SK-N-SH (cell line): Measurements from ENCODE around the gene SMIM14. TPM values are rescaled to one million over a fixed set of nuclear protein-coding genes. Genes with fewer than 3 reads are reported as not detected.

Experiments
- CTCF ChIA-PET: fragments of 300-600, 350-600 bp; formaldehyde crosslinking; extraction: SDS; loops from one replicate; lab custom pipeline; 2021; lab: Yijun Ruan, JAX
- POLR2A ChIA-PET: fragments of 350-600 bp; sonication (Branson Sonifier 250); formaldehyde crosslinking; extraction: SDS; loops from one replicate; lab custom pipeline; 2020; ENCODE audit warnings: antibody characterized with exemption, inconsistent platforms; lab: Yijun Ruan, JAX
- DNase-seq: peaks from one replicate; pipeline ENCODE4 v3.0.0; 2012
- H2AFZ ChIP-seq: fragments of 200-600 bp; sonication (generic); 2 replicates; pipeline ENCODE4 v1.8.1; 2016; ENCODE audit warnings: antibody characterized with exemption, mild to moderate bottlenecking, low read depth
- H3F3A ChIP-seq: fragments of 200-600 bp; sonication (generic); replicated peaks from 2 replicates; pipeline ENCODE3; 2016; ENCODE audit warnings: antibody characterized with exemption, mild to moderate bottlenecking; ENCODE audit not compliant: insufficient read depth
- H3K27ac ChIP-seq, 2 experiments: fragments of 200-500 bp in 1 of 2; fragments of 200-600 bp in 1 of 2; sonication (Bioruptor generic) in 1 of 2; sonication (generic), shearing (Covaris generic) in 1 of 2; 2 replicates each; pipeline versions ENCODE4 v1.5.1 to v1.6.1; 2014 to 2016; ENCODE audit warnings: low read depth in 2 of 2, inconsistent platforms in 1 of 2, low read length in 1 of 2, mild to moderate bottlenecking in 1 of 2, mixed read lengths in 1 of 2
- H3K27me3 ChIP-seq: fragments of 200-600 bp; sonication (generic), shearing (Covaris generic); 2 replicates; pipeline ENCODE4 v1.6.1; 2016; ENCODE audit warnings: mixed run types; ENCODE audit not compliant: insufficient read depth
- H3K36me3 ChIP-seq, 2 experiments: fragments of 200-500 bp in 1 of 2; fragments of 200-600 bp in 1 of 2; sonication (Bioruptor generic) in 1 of 2; sonication (generic) in 1 of 2; replicated peaks in 1 of 2; 2 replicates each; pipeline versions ENCODE3 to v1.5.1; 2014 to 2016; ENCODE audit warnings: low read length in 1 of 2, mild to moderate bottlenecking in 1 of 2; ENCODE audit not compliant: insufficient read depth in 2 of 2, control insufficient read depth in 1 of 2
- H3K4me1 ChIP-seq, 2 experiments: fragments of 200-500 bp in 1 of 2; fragments of 200-600 bp in 1 of 2; sonication (Bioruptor generic) in 1 of 2; sonication (generic), shearing (Covaris generic) in 1 of 2; 2 replicates each; pipeline versions ENCODE4 v1.5.1 to v1.6.1; 2014 to 2016; ENCODE audit warnings: low read depth in 1 of 2, low read length in 1 of 2, mixed run types in 1 of 2; ENCODE audit not compliant: insufficient read depth in 2 of 2, control insufficient read depth in 1 of 2
- H3K4me2 ChIP-seq: fragments of 200-600 bp; sonication (generic), shearing (Covaris generic); 2 replicates; pipeline ENCODE4 v1.6.1; 2017; ENCODE audit warnings: mixed run types
- H3K4me3 ChIP-seq, 2 experiments: fragments of 200-500 bp in 1 of 2; fragments of 200-600 bp in 1 of 2; sonication (Bioruptor generic) in 1 of 2; sonication (generic), shearing (Covaris generic) in 1 of 2; 2 replicates each; pipeline versions ENCODE4 v1.5.1 to v1.8.1; 2014 to 2016; ENCODE audit warnings: low read depth in 2 of 2, inconsistent platforms in 1 of 2, low read length in 1 of 2, mild to moderate bottlenecking in 1 of 2, mixed read lengths in 1 of 2, moderate library complexity in 1 of 2
- H3K79me2 ChIP-seq: fragments of 200-600 bp; sonication (generic); 2 replicates; pipeline ENCODE4 v1.8.1; 2017; ENCODE audit warnings: mild to moderate bottlenecking; ENCODE audit not compliant: insufficient read depth
- H3K9ac ChIP-seq: fragments of 200-600 bp; sonication (generic); 2 replicates; pipeline ENCODE4 v1.6.1; 2017; ENCODE audit warnings: mixed run types
- H3K9me2 ChIP-seq: fragments of 200-600 bp; sonication (generic); 2 replicates; pipeline ENCODE4 v1.6.1; 2017; ENCODE audit warnings: mixed run types
- H3K9me3 ChIP-seq: fragments of 200-600 bp; sonication (generic); 2 replicates; pipeline ENCODE4 v1.6.1; 2017; ENCODE audit warnings: mixed run types, mild to moderate bottlenecking, moderate library complexity
- H4K20me1 ChIP-seq: fragments of 200-600 bp; sonication (generic); 2 replicates; pipeline ENCODE4 v1.6.1; 2017; ENCODE audit warnings: mild to moderate bottlenecking, mixed run types; ENCODE audit not compliant: insufficient read depth
- CTCF ChIP-seq: fragments of 200-600 bp; sonication (generic); IDR thresholded peaks from 2 replicates; pipeline ENCODE4 v1.6.1; 2017; ENCODE audit warnings: antibody characterized with exemption, mild to moderate bottlenecking, moderate library complexity
- EZH2phosphoT487 ChIP-seq: fragments of 200-600 bp; sonication (generic); IDR thresholded peaks from 2 replicates; pipeline ENCODE4 v1.6.1; 2017; ENCODE audit warnings: low read depth, mixed run types, mild to moderate bottlenecking, antibody characterized with exemption, moderate library complexity, borderline replicate concordance
- FOXM1 ChIP-seq: IDR thresholded peaks from 2 replicates; pipeline ENCODE4 v1.4.0; 2012; ENCODE audit warnings: low read depth, mild to moderate bottlenecking
- JUND ChIP-seq: IDR thresholded peaks from 2 replicates; pipeline ENCODE4 v1.4.0; 2012
- MEF2A ChIP-seq: IDR thresholded peaks from 2 replicates; pipeline ENCODE4 v1.4.0; 2012; ENCODE audit warnings: low read depth, borderline replicate concordance
- MXI1 ChIP-seq: IDR thresholded peaks from 2 replicates; pipeline ENCODE4 v1.6.1; 2012; ENCODE audit warnings: mild to moderate bottlenecking, low read depth, low read length, improper control_type of control experiment
- NRF1 ChIP-seq: IDR thresholded peaks from 2 replicates; pipeline ENCODE4 v1.6.1; 2012; ENCODE audit warnings: low read depth, mild to moderate bottlenecking, low read length
- POLR2AphosphoS5 ChIP-seq: IDR thresholded peaks from 2 replicates; pipeline ENCODE4 v1.6.1; 2012; ENCODE audit warnings: low read depth, low read length
- REST ChIP-seq: IDR thresholded peaks from 2 replicates; pipeline ENCODE4 v1.6.1; 2012; ENCODE audit warnings: mild to moderate bottlenecking, low read depth, low read length, moderate library complexity
- SIN3A ChIP-seq: IDR thresholded peaks from 2 replicates; pipeline ENCODE4 v1.6.1; 2012; ENCODE audit warnings: low read depth, mild to moderate bottlenecking, low read length, moderate library complexity, borderline replicate concordance
- WGBS: methylation state at CpG from one replicate; pipeline ENCODE4 v1.1.6; 2017; ENCODE audit warnings: low lambda C conversion rate; 5-methylcytosine and 5-hydroxymethylcytosine counted together
- polyA plus RNA-seq, 3 experiments: library from polyadenylated mRNA; depleted of rRNA; stranded (reverse); fragments of >200 nt; gene quantifications; 2 replicates each; pipeline ENCODE4 v1.2.3, GENCODE V29; 2012

The SMIM14 gene
- polyA plus RNA-seq, 1 of the 3 experiments (the other 2 are of a cell fraction), result 12.6 TPM

GRCh38 chr4:39660757-39661156 lies 22.1 kb upstream of the SMIM14 start:
- CTCF ChIA-PET, result interaction anchor here (0.6 kb wide), 1 partner anchor 83 kb away, joined by 3 read pairs; no protein-coding TSS in a partner anchor
- no peak overlapping the region for H3K4me2 ChIP-seq

More at GRCh38 chr4:39660757-39661156, 22.1 kb upstream of the SMIM14 start:
- no peak for DNase-seq
- Histone ChIP-seq H3K27me3 (no peaks in the 10 kb centered on the region), H3K27ac (no peak overlapping the region), H3K9me3 (no peaks in the 10 kb centered on the region), H3K79me2 (no peaks in the 10 kb centered on the region), H3K4me1 (peaks cover 0 to 5% of the 10 kb centered on the region in 2 experiments; a peak in 1 of 4 replicates), H3K9ac (no peak overlapping the region), H3K4me3 (no peak overlapping the region), H3K9me2 (no peaks in the 10 kb centered on the region), H2AFZ (no peak overlapping the region), H3K36me3 (no peaks in the 10 kb centered on the region), H3F3A (peaks cover 15% of the 10 kb centered on the region), H4K20me1 (no peaks in the 10 kb centered on the region)
- TF ChIP-seq POLR2AphosphoS5 (no peak), MEF2A (no peak), SIN3A (no peak), CTCF (no peak), EZH2phosphoT487 (no peak), FOXM1 (no peak), JUND (no peak), MXI1 (no peak), NRF1 (no peak), REST (no peak)
- POLR2A ChIA-PET, result no interaction called here
- 89% methylated on average over 6 of the region's 6 CpGs for WGBS
